Ascending aorta (tissue), 2 donors: ENCODE measurements around the gene STXBP1. TPM values are rescaled to one million over a fixed set of nuclear protein-coding genes. Genes with fewer than 3 reads are reported as not detected.

ENCODE experiments used
- DNase-seq, 2 donors: peaks; one replicate each; pipeline ENCODE4 v3.0.0-alpha.2; 2019; ENCODE audit warnings: low spot score in 2 of 2
- H3K27ac ChIP-seq, 2 donors: fragments of 200-600 bp; sonication (generic); one replicate each; pipeline ENCODE4 v1.5.1; 2016 to 2017; ENCODE audit warnings: mild to moderate bottlenecking in 1 of 2
- H3K27me3 ChIP-seq: fragments of 200-600 bp; sonication (generic); one replicate; pipeline ENCODE4 v1.5.1; 2017
- H3K36me3 ChIP-seq, 2 donors: fragments of 200-600 bp; sonication (generic); one replicate each; pipeline ENCODE4 v1.5.1; 2016
- H3K4me1 ChIP-seq, 2 donors: fragments of 200-600 bp; sonication (generic); one replicate each; pipeline ENCODE4 v1.5.1; 2016 to 2017; ENCODE audit warnings: mild to moderate bottlenecking in 1 of 2
- H3K4me3 ChIP-seq, 2 donors: fragments of 200-600 bp; sonication (generic); one replicate each; pipeline ENCODE4 v1.5.1; 2016 to 2017; ENCODE audit warnings: mild to moderate bottlenecking in 1 of 2
- H3K9me3 ChIP-seq, 2 donors: fragments of 200-600 bp; sonication (generic); one replicate each; pipeline ENCODE4 v1.5.1; 2016
- intact Hi-C: fragments of 100-400 bp; cut with DNase I; formaldehyde crosslinking; loops from one replicate; pipeline ENCODE4 v1.15.1; 2023
- total RNA-seq: library from RNA; depleted of rRNA; stranded (reverse); fragments of >200 nt; gene quantifications from one replicate; pipeline ENCODE4 v1.1.0, GENCODE V29; 2016
- TF ChIP-seq, protein P1 (sequence below), 3 experiments: fragments of 200-600 bp in 2 of 3; fragments of 450-650 bp in 1 of 3; sonication (generic) in 2 of 3; IDR thresholded peaks; one replicate each; pipeline ENCODE4 v1.5.1; 2016 to 2019; ENCODE audit warnings: antibody characterized with exemption in 3 of 3, mild to moderate bottlenecking in 1 of 3, moderate library complexity in 1 of 3

STXBP1 gene
- total RNA-seq, 1 donor from 2014 or later = 29.3 TPM

DNA sequence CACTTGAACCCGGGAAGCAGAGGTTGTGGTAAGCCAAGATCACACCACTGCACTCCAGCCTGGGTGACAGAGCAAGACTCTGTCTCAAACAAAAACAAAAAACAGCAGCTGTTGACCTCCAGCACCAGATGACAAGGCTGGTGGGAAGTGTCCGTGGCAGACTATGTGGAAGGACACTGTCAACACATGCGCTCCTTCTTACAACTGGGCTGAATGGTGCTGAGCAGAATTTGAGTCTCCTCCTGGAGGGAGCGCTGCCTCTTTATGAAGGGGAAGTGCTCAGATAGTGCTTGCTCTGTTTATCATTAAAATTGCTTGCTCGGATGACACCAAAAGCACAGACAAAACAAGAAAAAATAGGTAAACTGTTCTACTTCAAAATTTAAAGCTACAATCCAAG, 85.5 kb downstream of the STXBP1 start:
- TF ChIP-seq, protein P1, sequence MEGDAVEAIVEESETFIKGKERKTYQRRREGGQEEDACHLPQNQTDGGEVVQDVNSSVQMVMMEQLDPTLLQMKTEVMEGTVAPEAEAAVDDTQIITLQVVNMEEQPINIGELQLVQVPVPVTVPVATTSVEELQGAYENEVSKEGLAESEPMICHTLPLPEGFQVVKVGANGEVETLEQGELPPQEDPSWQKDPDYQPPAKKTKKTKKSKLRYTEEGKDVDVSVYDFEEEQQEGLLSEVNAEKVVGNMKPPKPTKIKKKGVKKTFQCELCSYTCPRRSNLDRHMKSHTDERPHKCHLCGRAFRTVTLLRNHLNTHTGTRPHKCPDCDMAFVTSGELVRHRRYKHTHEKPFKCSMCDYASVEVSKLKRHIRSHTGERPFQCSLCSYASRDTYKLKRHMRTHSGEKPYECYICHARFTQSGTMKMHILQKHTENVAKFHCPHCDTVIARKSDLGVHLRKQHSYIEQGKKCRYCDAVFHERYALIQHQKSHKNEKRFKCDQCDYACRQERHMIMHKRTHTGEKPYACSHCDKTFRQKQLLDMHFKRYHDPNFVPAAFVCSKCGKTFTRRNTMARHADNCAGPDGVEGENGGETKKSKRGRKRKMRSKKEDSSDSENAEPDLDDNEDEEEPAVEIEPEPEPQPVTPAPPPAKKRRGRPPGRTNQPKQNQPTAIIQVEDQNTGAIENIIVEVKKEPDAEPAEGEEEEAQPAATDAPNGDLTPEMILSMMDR (IDR thresholded peaks at IDR 0.05) = no peak
- no peak for DNase-seq
- peak overlapping the region in 1 of 2 donors; percentile 92 for H3K27ac ChIP-seq
- no peaks in the 10 kb centered on the region for H3K4me1 ChIP-seq
- H3K36me3 ChIP-seq = peaks cover 0 to 1% of the 10 kb centered on the region in 2 donors
- no peaks in the 10 kb centered on the region for H3K9me3 ChIP-seq
- H3K27me3 ChIP-seq = no peaks in the 10 kb centered on the region
- intact Hi-C loops = no loop called here
- H3K4me3 ChIP-seq = no peak overlapping the region

DNA sequence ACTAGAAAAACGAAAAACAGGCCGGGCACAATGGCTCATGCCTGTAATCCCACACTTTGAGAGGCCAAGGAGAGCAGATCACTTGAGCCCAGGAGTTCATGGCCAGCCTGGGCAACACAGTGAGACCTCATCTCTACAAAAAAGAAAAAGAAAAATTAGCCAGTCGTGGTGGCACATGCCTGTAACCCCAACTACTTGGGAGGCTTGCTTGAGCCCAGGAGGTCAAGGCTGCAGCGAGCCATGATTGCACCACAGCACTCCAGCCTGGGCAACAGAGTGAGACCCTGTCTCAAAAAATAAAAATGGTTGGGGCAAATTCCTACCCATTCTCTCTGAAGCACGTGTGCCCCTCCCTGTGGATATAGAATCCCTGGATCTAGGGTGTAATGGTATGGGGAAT, 86.3 kb downstream of the STXBP1 start:
- DNase-seq = no peak
- H3K27ac ChIP-seq = peak overlapping the region; percentile 79 to 92

DNA sequence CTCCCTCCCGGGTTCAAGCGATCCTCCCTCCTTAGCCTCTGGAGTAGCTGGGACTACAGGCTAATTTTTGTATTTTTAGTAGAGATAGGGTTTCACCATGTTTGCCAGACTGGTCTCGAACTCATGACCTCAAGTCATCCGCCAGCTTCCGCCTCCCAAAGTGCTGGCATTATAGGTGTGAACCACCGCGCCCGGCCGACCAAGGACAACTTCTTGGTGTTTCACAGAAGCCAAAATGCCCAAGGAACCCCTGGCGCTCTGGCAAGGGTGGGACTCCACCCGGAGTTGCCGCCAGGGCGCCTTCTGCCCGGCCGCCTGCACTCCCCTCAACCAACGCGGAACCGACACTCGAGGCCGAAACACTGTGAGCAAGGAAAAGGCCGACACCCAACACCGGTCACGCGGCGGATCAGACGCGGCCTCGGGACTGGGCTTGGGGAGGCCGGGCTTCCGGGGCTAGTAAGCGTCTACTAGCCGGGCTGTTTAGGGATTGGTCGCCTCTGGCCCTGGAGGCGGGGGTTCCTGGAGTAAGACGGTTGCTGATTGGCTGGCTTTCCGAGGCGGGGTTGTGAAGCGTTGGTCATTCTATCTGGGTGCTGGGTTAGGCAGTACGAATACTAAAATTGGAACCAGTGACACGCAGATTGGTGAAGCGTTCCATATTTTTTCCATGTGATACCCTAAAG, 87.1 kb downstream of the STXBP1 start:
- Histone ChIP-seq H3K4me3 (peak overlapping the region; percentile 32 to 48), H3K36me3 (no peaks in the 10 kb centered on the region), H3K27ac (peak overlapping the region; percentile 79 to 92), H3K27me3 (no peaks in the 10 kb centered on the region), H3K9me3 (no peaks in the 10 kb centered on the region), H3K4me1 (no peaks in the 10 kb centered on the region)
- peak; percentile 93 to 98 for DNase-seq
- intact Hi-C loops = loop anchor here (1.0 kb wide), 1 partner anchor 16 kb away; the partner anchor contains the start of gene PTRH1
- TF ChIP-seq, protein P1 (IDR thresholded peaks at IDR 0.05) = peak; percentile 9 to 41 (median 25)

More for the DNA sequence above, 86.3 kb downstream of the STXBP1 start:
- Histone ChIP-seq H3K36me3 (no peaks in the 10 kb centered on the region), H3K4me1 (no peaks in the 10 kb centered on the region), H3K27me3 (no peaks in the 10 kb centered on the region), H3K4me3 (no peak overlapping the region), H3K9me3 (no peaks in the 10 kb centered on the region)
- intact Hi-C loops = no loop called here
- TF ChIP-seq, protein P1 (IDR thresholded peaks at IDR 0.05) = no peak

DNA sequence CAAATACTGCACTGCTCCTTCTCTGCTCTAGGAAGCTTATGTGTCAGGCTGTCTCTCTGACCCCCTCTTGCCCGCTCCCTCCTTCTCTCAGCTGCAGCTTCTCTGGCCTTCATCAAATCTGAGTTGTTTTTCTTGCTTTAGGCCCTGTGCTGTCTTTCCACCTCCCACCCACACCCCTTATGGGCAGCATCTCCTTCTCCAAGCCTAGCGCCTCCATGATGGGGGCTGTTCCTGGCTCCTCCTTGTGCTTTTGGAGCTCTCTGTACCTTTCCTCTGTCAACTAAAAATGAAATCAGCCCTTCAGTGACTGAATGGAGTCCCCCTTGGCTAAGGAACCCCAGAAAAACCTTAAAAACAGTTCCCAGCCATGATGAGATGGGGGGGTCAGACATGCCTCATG, 88.1 kb downstream of the STXBP1 start:
- no peaks in the 10 kb centered on the region for H3K27me3 ChIP-seq
- intact Hi-C loops = no loop called here
- H3K4me3 ChIP-seq = no peak overlapping the region
- no peaks in the 10 kb centered on the region for H3K4me1 ChIP-seq
- H3K27ac ChIP-seq = peak overlapping the region; percentile 76 to 92
- H3K36me3 ChIP-seq = no peaks in the 10 kb centered on the region
- TF ChIP-seq, protein P1 (IDR thresholded peaks at IDR 0.05) = no peak
- no peaks in the 10 kb centered on the region for H3K9me3 ChIP-seq
- DNase-seq = no peak

DNA sequence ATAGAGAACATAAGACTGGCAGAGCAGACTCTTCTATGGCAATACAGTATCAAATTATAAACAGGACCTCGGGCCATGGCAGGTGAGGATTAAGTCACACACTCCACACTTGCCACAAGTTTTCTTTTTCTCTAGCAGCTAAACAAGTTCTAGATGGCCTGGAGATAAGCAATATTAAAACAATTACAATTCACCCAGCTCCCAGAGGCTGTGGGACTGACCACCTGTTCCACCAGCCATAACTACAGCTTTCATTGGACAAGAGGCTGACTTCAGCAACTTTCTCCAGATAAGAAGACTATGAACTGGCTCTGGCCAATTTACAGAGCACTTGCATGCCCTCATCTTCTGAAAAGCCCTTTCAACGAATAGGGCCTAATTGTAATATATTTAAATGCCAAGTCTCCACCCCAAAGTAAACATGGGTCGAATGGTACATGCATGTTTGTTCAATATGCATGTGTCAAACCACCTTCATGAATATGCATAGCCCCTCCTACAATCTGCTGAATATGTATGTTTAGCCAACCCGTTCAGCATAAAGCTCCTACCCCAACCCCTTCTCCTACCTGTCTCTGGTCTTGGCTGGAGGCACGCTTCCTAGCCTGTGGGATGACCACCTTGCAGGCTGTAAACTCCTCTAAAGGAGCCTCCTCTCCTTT, 88.6 kb downstream of the STXBP1 start:
- Histone ChIP-seq H3K36me3 (no peaks in the 10 kb centered on the region), H3K27me3 (no peaks in the 10 kb centered on the region), H3K9me3 (no peaks in the 10 kb centered on the region), H3K4me1 (no peaks in the 10 kb centered on the region), H3K27ac (no peak overlapping the region), H3K4me3 (no peak overlapping the region)
- TF ChIP-seq, protein P1 (IDR thresholded peaks at IDR 0.05) = no peak
- DNase-seq = no peak
- intact Hi-C loops = no loop called here
